Astrocyte of the hippocampus (primary cell): ENCODE measurements around the gene TRIM14.
A peak's percentile ranks its signal among the peaks of the same experiment; 100 is the strongest.

Experiments
- DNase-seq: peaks from one replicate; pipeline ENCODE4 v3.0.0; 2011; ENCODE audit warnings: low read depth, low spot score

Gene TRIM14, protein sequence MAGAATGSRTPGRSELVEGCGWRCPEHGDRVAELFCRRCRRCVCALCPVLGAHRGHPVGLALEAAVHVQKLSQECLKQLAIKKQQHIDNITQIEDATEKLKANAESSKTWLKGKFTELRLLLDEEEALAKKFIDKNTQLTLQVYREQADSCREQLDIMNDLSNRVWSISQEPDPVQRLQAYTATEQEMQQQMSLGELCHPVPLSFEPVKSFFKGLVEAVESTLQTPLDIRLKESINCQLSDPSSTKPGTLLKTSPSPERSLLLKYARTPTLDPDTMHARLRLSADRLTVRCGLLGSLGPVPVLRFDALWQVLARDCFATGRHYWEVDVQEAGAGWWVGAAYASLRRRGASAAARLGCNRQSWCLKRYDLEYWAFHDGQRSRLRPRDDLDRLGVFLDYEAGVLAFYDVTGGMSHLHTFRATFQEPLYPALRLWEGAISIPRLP

DNA sequence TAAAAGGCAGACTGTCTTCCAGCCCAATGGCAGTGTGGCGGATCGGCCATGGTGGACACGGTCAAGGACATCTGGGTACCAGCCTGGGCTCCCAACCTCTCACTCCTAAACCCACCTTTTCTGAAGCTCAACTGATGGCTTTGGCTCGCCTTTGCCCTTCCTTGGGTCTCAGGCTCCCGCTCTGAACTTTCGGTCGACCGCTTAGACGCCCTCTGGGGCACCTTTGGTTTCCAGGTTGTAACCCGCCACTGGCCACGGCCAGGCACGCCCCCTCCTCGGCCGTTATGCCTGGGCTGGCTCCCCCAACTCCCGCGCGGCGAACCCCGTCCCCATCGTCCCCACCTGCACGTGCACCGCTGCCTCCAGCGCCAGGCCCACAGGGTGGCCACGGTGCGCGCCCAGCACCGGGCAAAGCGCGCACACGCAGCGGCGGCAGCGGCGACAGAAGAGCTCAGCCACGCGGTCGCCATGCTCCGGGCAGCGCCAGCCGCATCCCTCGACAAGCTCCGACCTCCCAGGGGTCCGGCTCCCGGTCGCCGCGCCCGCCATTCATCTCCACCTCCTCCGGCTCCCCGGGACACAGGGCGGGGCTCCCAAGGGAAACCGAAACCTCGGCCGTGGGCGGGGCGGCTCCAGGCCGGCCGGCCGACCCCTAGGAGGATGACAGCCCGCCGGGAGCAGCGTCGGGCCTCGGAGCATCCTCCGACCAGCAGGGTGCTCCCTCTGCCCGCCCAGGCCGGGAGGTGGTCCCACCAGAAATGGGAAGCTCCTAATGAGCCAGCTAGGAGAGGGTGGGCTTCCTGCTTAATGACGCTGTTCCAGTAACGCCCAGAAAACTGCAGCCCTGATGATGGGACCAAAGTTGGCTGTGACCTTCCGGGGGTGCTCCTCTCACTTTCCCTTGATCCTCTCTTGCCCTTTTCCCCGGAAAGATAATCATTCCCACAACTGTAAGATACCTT is at the start of gene TRIM14:
TSS of gene TRIM14 (minus strand) at position 583 of the 962 bp plus-strand sequence. CDS start at position 549, 34 bp downstream.
- peak; percentile 82 for DNase-seq

DNA sequence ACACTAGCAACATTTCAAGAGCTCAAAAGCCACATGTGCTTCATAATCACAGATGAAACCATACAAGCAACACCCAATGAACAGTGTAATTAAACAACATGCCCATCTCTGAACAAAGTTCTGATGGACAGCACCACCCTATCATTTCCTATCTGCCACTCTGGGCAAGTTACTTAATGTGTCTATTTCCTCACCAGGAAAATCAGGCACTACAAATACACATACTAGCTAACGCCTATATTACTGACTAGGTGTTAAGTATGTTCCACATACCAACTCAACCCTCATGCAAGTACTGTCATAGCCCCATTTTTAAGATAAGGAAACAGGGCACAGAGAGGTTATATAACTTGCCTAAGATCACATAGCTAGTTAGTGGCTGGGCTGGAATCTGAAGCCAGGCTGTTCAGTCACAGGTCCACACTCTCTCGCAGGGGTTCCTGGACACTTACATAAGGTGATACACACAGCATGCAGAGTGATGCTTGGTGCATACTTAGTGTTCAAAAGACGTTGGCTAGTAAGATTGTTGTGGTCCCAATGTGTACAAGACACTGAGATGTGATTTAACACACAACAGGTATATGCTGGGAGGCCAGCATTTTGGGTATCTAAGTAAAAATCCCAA is 49.2 kb upstream of the TRIM14 start:
- no peak for DNase-seq

DNA sequence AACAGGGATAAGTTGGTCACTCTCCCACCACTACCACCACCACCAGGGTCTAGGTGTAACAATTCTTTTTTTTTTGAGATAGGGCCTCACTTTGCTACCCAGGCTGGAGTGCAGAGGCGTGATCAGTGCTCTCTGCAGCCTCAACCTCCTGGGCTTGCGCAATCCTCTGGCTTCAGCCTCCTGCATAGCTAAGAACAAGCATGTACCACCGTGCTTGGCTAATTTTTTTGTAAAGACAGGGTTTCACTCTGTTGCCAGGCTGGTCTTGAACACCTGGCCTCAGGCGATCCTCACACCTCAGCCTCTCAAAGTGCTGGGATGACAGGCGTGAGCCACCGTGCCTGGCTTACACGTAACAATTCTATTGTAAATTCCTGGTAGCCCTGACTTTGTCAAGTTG is 45.9 kb upstream of the TRIM14 start:
- DNase-seq, result no peak

DNA sequence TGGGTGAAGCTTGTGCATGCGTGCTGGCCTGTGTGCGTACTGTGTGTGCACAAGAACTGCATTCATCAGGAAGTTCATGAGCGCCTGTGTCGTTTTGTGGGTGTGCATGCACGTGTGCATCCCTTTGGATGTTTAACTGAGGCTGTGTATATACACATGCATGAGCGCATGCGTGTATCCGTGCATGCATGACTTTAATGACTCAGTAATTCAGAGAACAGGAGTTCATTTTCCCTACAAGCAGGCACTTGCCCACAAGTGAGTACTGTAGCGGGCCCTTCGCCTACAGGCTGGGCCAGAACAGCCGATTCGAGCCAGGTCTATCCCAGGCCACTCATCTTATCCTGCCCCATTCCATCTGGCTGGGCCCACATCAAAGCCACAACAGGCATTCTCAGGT is 43.6 kb upstream of the TRIM14 start:
- no peak for DNase-seq

DNA sequence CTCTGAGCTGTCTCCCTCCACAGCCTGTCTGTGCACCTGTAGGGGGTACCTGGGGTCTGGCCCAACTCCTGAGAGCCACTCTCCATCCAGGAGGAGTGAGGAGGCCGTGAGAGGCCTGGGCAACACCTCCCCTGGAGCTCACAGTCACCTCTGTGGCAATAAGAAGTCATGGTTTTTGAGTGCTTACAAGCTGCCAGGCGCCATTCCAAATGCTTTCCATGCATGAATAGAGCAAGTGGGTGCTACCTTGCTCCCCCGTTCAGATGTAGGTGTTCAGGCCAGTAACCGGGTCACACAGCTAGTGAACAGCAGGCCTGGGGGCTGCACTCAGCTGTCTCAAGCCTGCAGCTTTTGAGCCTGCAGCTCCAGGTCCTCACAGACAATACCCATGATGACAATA is 42.8 kb upstream of the TRIM14 start:
- no peak for DNase-seq

DNA sequence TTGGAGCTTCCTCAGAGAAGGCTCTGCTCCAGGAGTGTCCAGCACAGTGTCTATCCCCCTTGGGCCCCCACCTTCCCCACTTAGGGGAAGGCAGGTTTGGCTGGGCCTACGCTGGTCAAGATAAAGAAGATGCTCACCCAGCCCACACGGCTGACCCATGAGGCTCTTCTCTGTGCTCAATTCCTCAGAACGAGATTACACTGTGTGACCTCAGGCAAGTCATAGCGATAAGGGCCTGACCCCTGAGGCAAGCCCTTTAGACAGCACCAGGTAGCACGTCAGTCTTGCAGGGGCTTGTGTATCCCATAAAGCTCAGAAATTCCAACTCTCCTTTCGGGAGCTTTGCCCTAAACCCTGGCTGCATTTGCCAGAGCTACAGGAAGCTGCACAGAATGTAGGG is 40.8 kb upstream of the TRIM14 start:
- DNase-seq, result no peak

DNA sequence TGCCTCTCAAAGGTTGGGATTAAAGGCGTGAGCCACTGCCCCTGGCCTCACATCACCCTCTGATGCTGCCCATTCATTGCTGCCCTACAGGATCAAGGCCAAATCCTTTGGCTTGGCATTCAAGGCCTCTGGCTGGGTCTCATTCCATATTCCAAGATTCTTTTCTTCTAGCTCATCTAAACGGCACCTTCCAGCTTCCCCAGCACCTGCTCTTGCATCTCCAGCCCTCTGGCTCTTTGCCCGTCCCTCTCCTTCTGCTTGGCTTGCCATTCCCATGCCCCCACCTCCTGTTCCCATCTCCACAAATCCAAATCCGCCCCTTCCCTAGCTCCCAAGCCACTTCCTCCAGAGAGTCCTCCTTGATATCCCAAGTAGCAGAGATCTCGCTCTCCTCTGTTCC is 40.3 kb upstream of the TRIM14 start:
- no peak for DNase-seq

DNA sequence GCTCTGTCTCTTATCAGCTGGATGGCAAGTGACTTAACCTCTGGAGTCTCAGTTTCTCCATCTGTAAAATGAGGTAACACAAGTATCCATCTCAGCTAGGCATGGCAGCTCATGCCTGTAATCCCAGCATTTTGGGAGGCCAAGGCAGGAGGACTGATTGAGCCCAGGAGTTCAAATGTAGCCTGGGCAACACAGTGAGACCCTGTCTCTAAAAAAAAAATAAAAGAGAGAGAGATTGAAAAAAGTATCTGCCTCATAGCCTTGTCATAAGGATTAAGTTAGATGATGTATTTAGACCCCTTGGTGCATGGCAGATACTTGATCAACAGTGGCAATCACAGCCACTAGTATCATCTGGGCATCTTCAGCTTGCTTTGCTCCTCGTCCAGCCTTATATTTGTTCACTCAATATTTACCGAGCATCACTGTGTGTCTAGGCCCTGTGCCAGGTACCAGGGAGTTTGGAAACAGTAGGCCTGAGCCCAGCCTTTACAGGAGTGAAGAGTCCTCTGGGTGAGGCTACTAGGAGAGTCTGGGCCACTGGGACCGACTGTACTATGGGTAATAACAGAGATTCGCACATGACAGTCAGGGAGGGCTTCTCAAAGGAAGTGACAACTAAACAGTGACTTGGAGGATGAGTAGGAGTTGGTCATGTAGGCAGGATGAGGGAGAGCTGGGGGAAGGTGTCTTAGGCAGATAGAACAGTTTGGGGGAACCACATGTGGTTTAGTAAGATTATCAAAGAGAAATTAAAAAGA is 39.2 kb upstream of the TRIM14 start:
- DNase-seq, result no peak

DNA sequence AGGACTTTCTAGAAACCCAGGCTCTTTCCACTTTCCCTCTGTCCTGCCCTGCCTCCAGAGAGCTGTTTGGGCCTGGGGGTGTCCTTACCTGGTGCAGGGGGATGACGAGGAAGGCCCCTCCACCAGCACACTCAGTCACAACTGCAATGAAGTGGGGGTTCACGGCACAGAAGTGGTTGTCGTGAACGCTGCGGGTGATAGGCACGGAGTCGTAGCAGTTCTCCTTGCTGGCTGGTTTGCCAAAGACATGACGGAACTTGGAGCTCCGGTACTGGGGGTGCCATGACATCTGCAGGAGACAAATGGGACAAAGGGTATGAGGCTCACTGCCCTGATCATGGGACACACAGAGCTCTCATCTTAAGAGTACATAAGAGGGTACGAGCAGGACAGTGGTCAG is 38.4 kb upstream of the TRIM14 start:
- DNase-seq, result no peak

DNA sequence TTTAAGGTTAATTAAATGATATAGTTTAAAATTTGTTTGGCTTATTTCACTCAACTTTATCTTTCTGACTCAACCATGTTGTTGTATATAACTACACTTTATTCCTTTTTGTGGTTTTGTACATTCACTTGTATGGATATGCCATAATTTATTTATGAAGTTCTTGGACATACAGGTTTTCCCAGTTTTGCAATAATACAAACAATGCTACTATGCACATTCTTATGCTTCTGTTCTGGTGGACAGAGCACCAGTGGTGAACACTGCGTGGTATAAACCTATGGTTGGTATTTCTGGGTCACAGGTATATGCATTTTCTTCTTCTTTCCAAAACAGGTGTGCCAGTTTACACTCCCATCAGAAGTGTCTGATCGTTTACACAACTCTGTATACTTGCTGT is 35.7 kb upstream of the TRIM14 start:
- no peak for DNase-seq

DNA sequence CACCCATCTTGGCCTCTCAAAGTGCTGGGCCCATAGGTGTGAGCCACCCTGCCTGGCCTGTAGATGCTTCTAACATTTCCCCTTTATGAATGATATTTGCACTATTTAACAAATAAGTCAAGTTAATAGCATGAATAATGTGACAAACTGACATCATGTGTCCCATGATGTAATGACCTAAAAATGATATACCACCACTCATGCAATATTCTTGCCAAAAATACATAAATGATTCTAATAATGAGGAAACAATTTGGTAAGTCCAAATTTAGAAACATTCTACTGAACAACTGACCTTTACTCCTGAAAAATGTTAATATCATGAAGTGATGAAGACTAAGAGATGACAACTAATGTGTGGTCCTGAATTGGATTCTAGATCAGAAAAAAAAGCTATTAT is 33.5 kb upstream of the TRIM14 start:
- no peak for DNase-seq

DNA sequence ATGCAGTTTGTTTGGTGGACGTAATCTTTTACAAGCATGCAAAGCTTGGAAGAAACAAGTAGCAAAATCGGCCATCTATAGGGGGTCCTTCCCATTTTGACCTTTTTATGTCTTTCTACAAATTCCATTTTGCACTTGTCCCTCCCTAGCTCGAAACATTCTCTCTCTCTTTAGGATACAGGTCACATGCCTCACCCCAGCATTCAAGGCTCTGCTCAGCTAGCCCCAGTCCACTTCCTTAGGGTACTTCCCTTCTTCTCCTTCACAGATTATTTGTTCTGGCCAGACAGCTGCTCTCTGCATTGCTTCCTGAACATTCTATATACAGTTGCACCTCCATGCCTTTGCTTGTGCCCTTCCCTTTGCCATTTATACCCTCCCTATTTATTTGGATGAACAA is 31.7 kb upstream of the TRIM14 start:
- no peak for DNase-seq

DNA sequence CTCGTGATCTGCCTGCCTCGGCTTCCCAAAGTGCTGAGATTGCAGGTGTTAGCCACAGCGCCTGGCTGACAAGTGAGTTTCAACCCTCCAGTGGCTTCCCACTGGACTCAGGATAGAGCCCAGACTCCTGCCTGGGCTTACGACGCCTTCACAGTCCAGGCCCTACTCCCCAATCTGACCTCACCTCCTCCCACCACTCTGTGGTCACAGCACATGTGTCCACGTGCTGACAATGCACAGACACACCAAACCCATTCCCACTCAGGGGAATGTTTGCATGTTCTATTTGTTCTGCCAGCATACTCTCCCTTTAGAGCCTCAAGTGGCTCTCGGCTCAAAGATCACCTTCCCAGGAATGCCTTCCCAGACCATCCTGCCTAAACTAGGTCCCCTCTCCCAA is 31.1 kb upstream of the TRIM14 start:
- DNase-seq, result no peak

DNA sequence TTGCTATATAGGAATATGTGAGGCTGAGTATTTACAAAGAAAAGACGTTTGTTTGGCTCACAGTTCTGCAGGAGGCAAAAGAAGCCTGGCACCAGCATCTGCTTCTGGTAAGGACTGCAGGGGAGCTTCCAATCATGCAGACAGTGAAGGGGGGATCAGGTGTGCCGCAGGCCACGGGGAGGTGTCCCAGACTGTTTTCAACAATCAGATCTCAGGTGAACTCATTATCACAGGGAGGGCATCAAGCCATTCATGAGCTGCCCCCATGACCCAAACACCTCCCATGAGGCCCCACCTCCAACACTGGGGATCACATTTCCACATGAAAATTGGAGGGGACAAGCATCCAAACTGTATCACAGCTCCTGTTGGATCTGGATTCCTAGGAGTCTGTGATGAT is 30.4 kb upstream of the TRIM14 start:
- DNase-seq, result no peak

DNA sequence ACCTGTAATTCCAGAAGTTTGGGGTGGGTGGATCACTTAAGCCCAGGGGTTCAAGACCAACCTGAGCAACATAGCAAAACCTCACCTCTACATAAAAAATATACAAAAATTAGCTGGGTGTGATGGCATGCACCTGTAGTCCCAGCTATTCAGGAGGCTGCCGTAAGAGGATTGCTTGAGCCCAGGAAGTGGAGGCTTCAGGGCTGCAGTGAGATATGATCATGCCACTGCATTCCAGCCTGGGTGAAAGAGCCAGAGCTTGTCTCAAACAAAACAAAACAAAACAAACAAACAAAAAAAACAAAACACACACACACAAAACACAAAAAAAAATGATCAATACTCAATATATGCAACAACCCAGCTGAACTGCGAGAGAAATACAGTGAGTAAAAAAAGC is 29.5 kb upstream of the TRIM14 start:
- DNase-seq, result no peak

DNA sequence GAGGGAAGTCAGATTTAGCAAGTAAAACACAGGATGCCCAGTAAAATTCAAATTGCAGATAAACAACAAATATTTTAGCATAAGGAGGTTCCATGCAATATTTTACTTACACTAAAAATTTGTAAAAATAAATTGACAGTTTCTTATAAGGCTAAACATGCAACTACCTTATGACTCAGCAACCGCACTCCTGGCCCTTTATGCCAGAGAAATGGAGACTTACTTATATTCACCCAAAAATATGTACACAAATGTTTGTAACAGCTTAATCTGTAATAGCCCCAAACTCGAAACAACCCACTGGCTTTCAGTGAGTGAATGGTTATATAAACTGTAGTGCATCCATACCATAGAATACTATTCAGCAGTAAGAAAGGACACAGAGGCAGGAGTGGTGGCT is 28.6 kb upstream of the TRIM14 start:
- DNase-seq, result no peak

DNA sequence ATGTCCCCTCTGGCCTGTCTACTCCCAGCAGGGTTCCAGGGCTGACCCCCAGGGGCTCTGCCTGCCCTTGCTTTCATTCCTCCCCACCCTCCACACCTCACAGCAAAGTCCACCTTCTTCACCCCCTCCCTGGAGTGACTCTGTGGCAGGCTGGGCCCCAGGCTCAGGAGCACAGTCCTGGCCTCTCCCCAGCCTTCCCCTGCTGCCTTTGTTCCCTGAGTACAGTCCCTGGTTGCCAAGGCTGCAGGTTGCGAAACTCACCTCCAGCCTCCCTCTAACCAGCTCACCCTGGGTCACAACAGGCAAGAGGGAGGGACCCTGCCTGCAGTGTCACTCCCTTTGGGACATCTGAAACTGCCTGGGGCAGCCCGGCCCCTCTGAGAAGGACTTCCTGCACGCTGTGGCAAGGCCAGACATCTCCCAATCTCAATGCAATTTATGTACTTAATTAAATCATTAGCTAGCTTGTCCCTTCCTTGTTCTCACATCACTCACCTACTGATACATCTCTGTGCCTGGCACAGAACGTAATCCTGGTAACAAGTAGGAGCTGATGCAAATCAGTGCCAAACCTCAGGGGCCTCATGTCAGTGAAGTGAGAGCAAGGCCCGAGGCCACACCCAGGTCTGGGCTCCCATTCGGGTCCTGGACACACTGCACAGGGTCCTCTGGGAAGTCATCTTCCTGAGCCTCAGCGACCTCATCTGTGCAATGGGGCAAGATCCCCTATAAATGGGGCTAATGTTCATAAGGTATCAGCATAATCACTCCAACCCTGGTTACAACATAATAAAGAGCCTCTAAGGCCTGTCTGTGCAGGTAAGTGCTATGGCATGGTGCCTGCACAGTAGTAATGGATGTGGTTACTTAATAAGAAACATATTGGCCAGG is 27.3 kb upstream of the TRIM14 start:
- DNase-seq, result peak; percentile 22

DNA sequence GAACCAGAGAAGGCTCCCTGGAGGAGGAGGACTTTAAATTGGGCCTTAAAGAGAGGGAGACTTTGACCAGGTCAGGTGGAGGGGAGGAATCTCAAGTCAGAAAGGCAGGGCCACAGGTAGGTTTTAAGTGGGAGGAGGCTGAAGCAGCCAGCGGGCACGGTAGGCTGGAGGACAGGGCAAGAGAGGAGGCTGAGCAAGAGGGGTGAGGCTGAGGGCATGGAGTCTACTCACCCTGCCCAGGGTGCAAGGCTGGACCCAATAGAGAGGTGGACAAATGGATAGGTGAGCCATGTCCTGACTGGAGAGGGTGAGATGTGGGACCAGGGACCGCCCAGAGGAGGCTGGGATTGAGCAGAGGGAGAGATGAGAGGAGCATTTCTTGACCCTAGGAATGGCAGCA is 25.6 kb upstream of the TRIM14 start:
- no peak for DNase-seq

DNA sequence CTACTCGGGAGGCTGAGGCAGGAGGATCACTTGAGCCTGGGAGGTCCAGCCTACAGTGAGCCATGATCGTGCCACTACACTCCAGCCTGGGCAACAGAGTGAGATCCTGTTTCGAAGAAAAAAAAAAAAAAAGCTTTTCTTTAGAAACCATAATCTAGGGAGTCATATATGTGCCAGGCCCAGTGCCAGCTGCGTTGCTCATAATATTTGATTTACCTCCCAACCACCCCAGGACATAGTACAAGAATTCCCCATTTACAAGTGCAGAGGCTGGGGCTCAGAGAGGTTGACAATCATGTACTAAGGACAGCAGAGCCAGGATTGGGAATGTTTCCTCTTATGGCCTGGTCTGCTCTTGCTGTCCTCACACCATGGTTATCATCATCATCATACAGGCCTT is 25.1 kb upstream of the TRIM14 start:
- no peak for DNase-seq

DNA sequence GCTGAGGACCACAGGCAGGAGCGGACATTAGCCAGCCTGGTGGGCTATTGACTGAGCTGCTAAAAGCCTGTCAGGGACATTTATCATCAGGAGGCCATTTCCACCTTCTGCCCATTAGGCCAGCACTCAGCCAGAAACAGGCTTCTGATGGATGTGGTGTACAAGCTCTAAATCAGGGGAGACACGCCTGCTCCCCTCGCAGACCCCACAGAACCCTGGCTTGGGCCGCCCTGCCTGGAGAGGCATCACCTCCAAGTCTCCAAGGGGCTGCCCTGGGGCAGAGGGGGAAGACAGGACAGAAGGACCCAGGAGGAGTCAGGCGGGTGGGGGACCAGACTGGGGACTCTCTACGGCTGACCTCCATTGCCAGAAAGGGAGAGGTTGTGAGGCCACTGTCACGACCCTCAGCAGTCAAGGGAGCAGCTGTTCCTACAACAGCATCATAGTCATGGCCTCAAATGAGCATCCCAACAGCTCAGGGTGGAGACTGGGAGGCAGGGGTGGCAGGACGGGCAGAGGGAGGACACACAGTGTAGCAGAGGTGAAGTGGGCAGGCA is 24.0 kb upstream of the TRIM14 start:
- no peak for DNase-seq
